ENCODE results near the gene CDK18. TPM values are rescaled to one million over a fixed set of nuclear protein-coding genes. Genes with fewer than 3 reads are reported as not detected.

CDK18 gene
- total and polyA plus RNA-seq, 4 donors: 2.4 to 3.7 (median 3.1) TPM

GRCh38 chr1:205456383-205456867, 48.0 kb upstream of the CDK18 start:
- peak overlapping the region in 1 of 3 donors; percentile 9 for H3K4me3 ChIP-seq (ENCODE audit: low read depth in 1 of 3, low read length in 3 of 3)
- H3K9ac ChIP-seq (ENCODE audit: low read depth in 1 of 2, low read length in 2 of 2): no peak overlapping the region
- peaks cover 7 to 18% (median 13%) of the 10 kb centered on the region in 4 donors for H3K27me3 ChIP-seq (ENCODE audit: control insufficient read depth in 4 of 4, insufficient read depth in 4 of 4, low read length in 3 of 4)
- 3% methylated on average over 47 of the region's 47 CpGs for WGBS
- H3K27ac ChIP-seq (ENCODE audit: low read depth in 1 of 2, low read length in 2 of 2): no peak overlapping the region
- TF ChIP-seq JUND (IDR thresholded peaks at IDR 0.05) (no peak), NR2F2 (IDR thresholded peaks at IDR 0.05) (no peak), ATF3 (IDR thresholded peaks at IDR 0.05) (no peak), EGR1 (IDR thresholded peaks at IDR 0.05; ENCODE audit: low read depth in 2 of 2) (no peak), TAF1 (conservative IDR thresholded peaks at IDR 0.05) (no peak), HNF4G (IDR thresholded peaks at IDR 0.05) (no peak)
- no peak for DNase-seq (ENCODE audit: low spot score)
- peaks cover 0 to 14% (median 9%) of the 10 kb centered on the region in 4 donors for H3K4me1 ChIP-seq (ENCODE audit: control insufficient read depth in 4 of 4, insufficient read depth in 4 of 4, low read length in 3 of 4)
- no peaks in the 10 kb centered on the region for H3K36me3 ChIP-seq (ENCODE audit: control insufficient read depth in 4 of 4, insufficient read depth in 3 of 4, low read depth in 1 of 4, low read length in 3 of 4)
- no peaks in the 10 kb centered on the region for H3K9me3 ChIP-seq (ENCODE audit: control insufficient read depth in 4 of 4, low read length in 3 of 4)

- Histone ChIP-seq H3K4me1 (ENCODE audit: control insufficient read depth in 4 of 4, insufficient read depth in 4 of 4, low read length in 3 of 4) (peaks cover 0 to 14% (median 9%) of the 10 kb centered on the region in 4 donors), H3K9ac (ENCODE audit: low read depth in 1 of 2, low read length in 2 of 2) (no peak overlapping the region), H3K27ac (ENCODE audit: low read depth in 1 of 2, low read length in 2 of 2) (no peak overlapping the region), H3K4me3 (ENCODE audit: low read depth in 1 of 3, low read length in 3 of 3) (no peak overlapping the region), H3K36me3 (ENCODE audit: control insufficient read depth in 4 of 4, insufficient read depth in 3 of 4, low read depth in 1 of 4, low read length in 3 of 4) (no peaks in the 10 kb centered on the region), H3K9me3 (ENCODE audit: control insufficient read depth in 4 of 4, low read length in 3 of 4) (no peaks in the 10 kb centered on the region), H3K27me3 (ENCODE audit: control insufficient read depth in 4 of 4, insufficient read depth in 4 of 4, low read length in 3 of 4) (peaks cover 7 to 18% (median 13%) of the 10 kb centered on the region in 4 donors)
- no peak for DNase-seq (ENCODE audit: low spot score)
- TF ChIP-seq JUND (IDR thresholded peaks at IDR 0.05): no peak
- no peak for TF ChIP-seq HNF4G (IDR thresholded peaks at IDR 0.05)
- TF ChIP-seq ZBTB33 (IDR thresholded peaks at IDR 0.05): no peak
- TF ChIP-seq NR2F2 (IDR thresholded peaks at IDR 0.05): no peak
- no peak for TF ChIP-seq FOXA1 (IDR thresholded peaks at IDR 0.05)
- no peak for TF ChIP-seq FOXA2 (IDR thresholded peaks at IDR 0.05)
- 3% methylated on average over 74 of the region's 74 CpGs for WGBS
These were observed 47.4 kb upstream of the CDK18 start for GRCh38 chr1:205456868-205457745.

GRCh38 chr1:205458777-205459566, 45.5 kb upstream of the CDK18 start:
- Histone ChIP-seq H3K9me3 (ENCODE audit: control insufficient read depth in 4 of 4, low read length in 3 of 4) (no peaks in the 10 kb centered on the region), H3K9ac (ENCODE audit: low read depth in 1 of 2, low read length in 2 of 2) (no peak overlapping the region), H3K27me3 (ENCODE audit: control insufficient read depth in 4 of 4, insufficient read depth in 4 of 4, low read length in 3 of 4) (peaks cover 9 to 10% (median 10%) of the 10 kb centered on the region in 4 donors), H3K4me3 (ENCODE audit: low read depth in 1 of 3, low read length in 3 of 3) (no peak overlapping the region), H3K36me3 (ENCODE audit: control insufficient read depth in 4 of 4, insufficient read depth in 3 of 4, low read depth in 1 of 4, low read length in 3 of 4) (no peaks in the 10 kb centered on the region), H3K4me1 (ENCODE audit: control insufficient read depth in 4 of 4, insufficient read depth in 4 of 4, low read length in 3 of 4) (peaks cover 0 to 14% (median 9%) of the 10 kb centered on the region in 4 donors), H3K27ac (ENCODE audit: low read depth in 1 of 2, low read length in 2 of 2) (no peak overlapping the region)
- 49% methylated on average over 6 of the region's 6 CpGs for WGBS
- no peak for DNase-seq (ENCODE audit: low spot score)
- TF ChIP-seq JUND (IDR thresholded peaks at IDR 0.05) (no peak), REST (IDR thresholded peaks at IDR 0.05) (peak; percentile 98)
